Measurements from ENCODE around the gene CDK14. TPM values are rescaled to one million over a fixed set of nuclear protein-coding genes. Genes with fewer than 3 reads are reported as not detected.
A peak's percentile ranks its signal among the peaks of the same experiment; 100 is the strongest.

CDK14 gene
- total and polyA plus RNA-seq, 2 of the 8 experiments (the other 6 are each of a cell fraction or from before 2014, with no cell fraction given) = 5.5 to 47.3 TPM

DNA sequence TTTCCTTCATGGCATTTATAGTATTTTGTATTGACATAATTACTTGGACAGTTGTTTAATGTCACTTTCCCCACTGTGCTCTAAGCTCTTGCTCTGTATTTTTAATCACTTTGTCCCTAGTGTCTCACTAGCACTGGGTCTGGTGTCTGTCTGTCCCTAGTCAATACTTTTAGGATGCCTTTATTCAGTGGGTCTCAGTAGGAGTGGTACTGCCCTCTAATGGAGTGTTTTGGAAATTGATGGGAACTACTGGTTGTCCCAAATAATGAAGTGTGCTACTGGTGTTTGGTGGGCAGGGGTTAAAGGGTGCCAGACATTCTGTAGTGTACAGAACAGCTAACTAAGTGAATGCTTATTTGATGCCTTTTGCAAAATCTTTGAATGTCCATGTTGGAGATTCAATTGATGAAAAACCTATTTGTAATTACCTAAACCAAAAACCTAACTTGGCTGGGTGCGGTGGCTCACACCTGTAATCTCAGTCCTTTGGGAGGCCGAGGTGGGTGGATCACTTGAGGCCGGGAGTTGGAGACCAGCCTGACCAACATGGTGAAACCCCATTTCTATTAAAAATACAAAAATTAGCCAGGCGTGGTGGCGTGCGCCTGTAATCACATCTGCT is 33.3 kb downstream of the CDK14 start:
- H3K23me2 ChIP-seq (ENCODE audit: low read depth, low read length) = no peaks in the 10 kb centered on the region; the same call in 1 of the 2 replicates
- no peak overlapping the region for H2BK5ac ChIP-seq (ENCODE audit: low read depth, low read length)
- H3K27me3 ChIP-seq (replicated peaks in 1 of 4; ENCODE audit: control insufficient read depth in 3 of 4, extremely low read depth in 1 of 4, insufficient read depth in 3 of 4, low read length in 3 of 4) = no peaks in the 10 kb centered on the region
- no peaks in the 10 kb centered on the region for H3K79me1 ChIP-seq (ENCODE audit: low read depth, low read length)
- H2AK5ac ChIP-seq (ENCODE audit: low read depth, low read length) = no peak overlapping the region
- no peak overlapping the region for H4K8ac ChIP-seq (ENCODE audit: extremely low read depth, insufficient read depth, low read length)
- no peaks in the 10 kb centered on the region for H4K20me1 ChIP-seq (replicated peaks in 1 of 2; ENCODE audit: control insufficient read depth in 1 of 2, insufficient read depth in 2 of 2, low read length in 2 of 2)
- H3K4me3 ChIP-seq (ENCODE audit: extremely low read depth in 1 of 4, insufficient read depth in 2 of 4, low read depth in 3 of 4, low read length in 4 of 4) = no peak overlapping the region
- no peaks in the 10 kb centered on the region for H3K36me3 ChIP-seq (ENCODE audit: control insufficient read depth in 2 of 4, insufficient read depth in 4 of 4, low read length in 3 of 4)
- POLR2A ChIA-PET (ENCODE audit: partially characterized antibody) = interaction anchor here (1.0 kb wide), 1 partner anchor 11 kb away, joined by 3 read pairs; no protein-coding TSS in a partner anchor
- H2AFZ ChIP-seq (ENCODE audit: low read length) = no peak overlapping the region
- no peak overlapping the region for H3K18ac ChIP-seq (ENCODE audit: extremely low read depth, low read length)
- no peak overlapping the region for H3K14ac ChIP-seq (ENCODE audit: insufficient read length)
- DNase-seq (ENCODE audit: low read depth in 1 of 2, low spot score in 2 of 2) (no peak), FAIRE-seq (peak; percentile 24)
- no peak overlapping the region for H4K5ac ChIP-seq (ENCODE audit: insufficient read length, low read depth, low read length)
- no peak overlapping the region for H2BK20ac ChIP-seq (ENCODE audit: low read length)
- H3K56ac ChIP-seq (replicated peaks; ENCODE audit: insufficient read length, low read depth, low read length) = no peak overlapping the region
- no peak overlapping the region for H2BK120ac ChIP-seq (replicated peaks; ENCODE audit: low read depth, low read length)
- WGBS, 2 experiments (ENCODE audit: extremely low coverage in 1 of 2, insufficient coverage in 1 of 2, insufficient read length in 1 of 2, insufficient replicate concordance in 2 of 2, low coverage in 1 of 2, low lambda C conversion rate in 2 of 2, missing lambda C conversion rate in 1 of 2) = 100% methylated on average over 6 of the region's 6 CpGs; no CpG with 5 or more reads in 1 of the 2 experiments
- H3K4me1 ChIP-seq (replicated peaks in 1 of 4; ENCODE audit: control insufficient read depth in 3 of 4, insufficient read depth in 4 of 4, low read length in 3 of 4) = peaks cover 0 to 9% (median 4%) of the 10 kb centered on the region in 4 experiments; a peak in 2 of 7 replicates
- H3K79me2 ChIP-seq (ENCODE audit: control insufficient read depth in 1 of 2, insufficient read depth in 2 of 2, low read length in 2 of 2) = peaks cover 0 to 6% of the 10 kb centered on the region in 2 experiments; a peak in 2 of 4 replicates
- no peaks in the 10 kb centered on the region for H3K9me3 ChIP-seq (ENCODE audit: insufficient read depth in 2 of 2, low read depth in 1 of 2, low read length in 1 of 2)
- no peak overlapping the region for H4K91ac ChIP-seq (replicated peaks; ENCODE audit: insufficient read length, low read length)
- H3K4me2 ChIP-seq (ENCODE audit: insufficient read depth in 1 of 2, low read depth in 2 of 2, low read length in 2 of 2) = no peak overlapping the region
- no peak overlapping the region for H2BK15ac ChIP-seq (ENCODE audit: low read length)
- H3K23ac ChIP-seq (ENCODE audit: insufficient read length) = no peak overlapping the region
- CTCF ChIA-PET (ENCODE audit: partially characterized antibody) = interaction anchor here (0.6 to 2.2 kb wide), 35 partner anchors 8 to 1336 kb away, joined by 3 to 17 read pairs (median 3); partner anchors contain the start of gene CDK14
- TF ChIP-seq, protein P1, sequence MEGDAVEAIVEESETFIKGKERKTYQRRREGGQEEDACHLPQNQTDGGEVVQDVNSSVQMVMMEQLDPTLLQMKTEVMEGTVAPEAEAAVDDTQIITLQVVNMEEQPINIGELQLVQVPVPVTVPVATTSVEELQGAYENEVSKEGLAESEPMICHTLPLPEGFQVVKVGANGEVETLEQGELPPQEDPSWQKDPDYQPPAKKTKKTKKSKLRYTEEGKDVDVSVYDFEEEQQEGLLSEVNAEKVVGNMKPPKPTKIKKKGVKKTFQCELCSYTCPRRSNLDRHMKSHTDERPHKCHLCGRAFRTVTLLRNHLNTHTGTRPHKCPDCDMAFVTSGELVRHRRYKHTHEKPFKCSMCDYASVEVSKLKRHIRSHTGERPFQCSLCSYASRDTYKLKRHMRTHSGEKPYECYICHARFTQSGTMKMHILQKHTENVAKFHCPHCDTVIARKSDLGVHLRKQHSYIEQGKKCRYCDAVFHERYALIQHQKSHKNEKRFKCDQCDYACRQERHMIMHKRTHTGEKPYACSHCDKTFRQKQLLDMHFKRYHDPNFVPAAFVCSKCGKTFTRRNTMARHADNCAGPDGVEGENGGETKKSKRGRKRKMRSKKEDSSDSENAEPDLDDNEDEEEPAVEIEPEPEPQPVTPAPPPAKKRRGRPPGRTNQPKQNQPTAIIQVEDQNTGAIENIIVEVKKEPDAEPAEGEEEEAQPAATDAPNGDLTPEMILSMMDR (IDR thresholded peaks at IDR 0.05; ENCODE audit: control extremely low read depth in 1 of 3, insufficient read depth in 1 of 3, low read depth in 1 of 3, low read length in 3 of 3) = peak in 2 of 3 experiments; percentile 69 to 77; a peak in 3 of 4 replicates
- TF ChIP-seq RXRA (IDR thresholded peaks at IDR 0.05; ENCODE audit: insufficient read depth, low read depth, low read length) (no peak), RAD21 (IDR thresholded peaks at IDR 0.05 in 1 of 2, conservative IDR thresholded peaks at IDR 0.05 in 1 of 2; ENCODE audit: low read depth in 2 of 2, low read length in 2 of 2) (peak; percentile 82 to 88)
- TF ChIP-seq, protein P2, sequence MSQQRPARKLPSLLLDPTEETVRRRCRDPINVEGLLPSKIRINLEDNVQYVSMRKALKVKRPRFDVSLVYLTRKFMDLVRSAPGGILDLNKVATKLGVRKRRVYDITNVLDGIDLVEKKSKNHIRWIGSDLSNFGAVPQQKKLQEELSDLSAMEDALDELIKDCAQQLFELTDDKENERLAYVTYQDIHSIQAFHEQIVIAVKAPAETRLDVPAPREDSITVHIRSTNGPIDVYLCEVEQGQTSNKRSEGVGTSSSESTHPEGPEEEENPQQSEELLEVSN (IDR thresholded peaks at IDR 0.05) = no peak
- no peak overlapping the region for H3K27ac ChIP-seq (ENCODE audit: low read depth, low read length)
- H3K4ac ChIP-seq (replicated peaks; ENCODE audit: insufficient read length, low read depth, low read length) = no peak overlapping the region
- no peak overlapping the region for H2BK12ac ChIP-seq (ENCODE audit: low read depth, low read length)
- no peak overlapping the region for H3K9ac ChIP-seq (replicated peaks in 1 of 4; ENCODE audit: extremely low read depth in 1 of 4, low read depth in 3 of 4, low read length in 3 of 4)
